SU-DHL-6 (cell line): ENCODE data around the gene KLHL30.

Experiments used
- H2AFZ ChIP-seq: fragments of 200-600 bp; sonication (generic); 2 replicates; pipeline ENCODE4 v1.6.1; 2014; ENCODE audit warnings: low read depth, mild to moderate bottlenecking, moderate library complexity, mixed read lengths, antibody characterized with exemption, low read length; ENCODE audit not compliant: severe bottlenecking
- H3F3A ChIP-seq: fragments of 200-600 bp; shearing (Covaris generic); 2 replicates; pipeline ENCODE4 v1.6.0; 2016; ENCODE audit warnings: antibody characterized with exemption, mild to moderate bottlenecking; ENCODE audit not compliant: insufficient read depth
- H3K27ac ChIP-seq: fragments of 200-600 bp; sonication (generic); 2 replicates; pipeline ENCODE4 v1.5.1; 2016; ENCODE audit warnings: low read depth, mild to moderate bottlenecking, low read length, moderate library complexity, mixed read lengths
- H3K27me3 ChIP-seq: fragments of 200-600 bp; sonication (generic), shearing (Covaris generic); 2 replicates; pipeline ENCODE4 v1.6.0; 2014; ENCODE audit warnings: mild to moderate bottlenecking, low read length
- H3K36me3 ChIP-seq: fragments of 200-600 bp; sonication (generic); 2 replicates; pipeline ENCODE4 v1.6.1; 2014; ENCODE audit warnings: mild to moderate bottlenecking, low read length, mixed read lengths
- H3K4me2 ChIP-seq: fragments of 300-600, 200-600 bp; shearing (Covaris generic), sonication (generic); 2 replicates; pipeline ENCODE4 v1.6.0; 2014; ENCODE audit warnings: low read length, low read depth, mild to moderate bottlenecking; ENCODE audit not compliant: poor library complexity, severe bottlenecking
- H3K4me3 ChIP-seq: fragments of 200-600 bp; sonication (generic); 2 replicates; pipeline ENCODE4 v1.5.1; 2014; ENCODE audit warnings: antibody characterized with exemption, low read length, mild to moderate bottlenecking, mixed read lengths; ENCODE audit not compliant: insufficient read depth, poor library complexity, severe bottlenecking
- H3K79me2 ChIP-seq: fragments of 200-600 bp; sonication (generic); 2 replicates; pipeline ENCODE4 v1.6.1; 2014; ENCODE audit warnings: mild to moderate bottlenecking, low read length, moderate library complexity; ENCODE audit not compliant: insufficient read depth
- H3K9ac ChIP-seq: fragments of 200-600 bp; sonication (generic); 2 replicates; pipeline ENCODE4 v1.7.0; 2014; ENCODE audit warnings: mild to moderate bottlenecking, low read length
- H3K9me2 ChIP-seq: fragments of 200-600 bp; sonication (generic); replicated peaks from 2 replicates; pipeline ENCODE4 v1.6.1; 2014; ENCODE audit warnings: low read length; ENCODE audit not compliant: insufficient read depth
- H3K9me3 ChIP-seq: fragments of 200-600 bp; sonication (generic); 2 replicates; pipeline ENCODE4 v1.6.1; 2014; ENCODE audit warnings: low read length, mixed read lengths; ENCODE audit not compliant: insufficient read depth
- H4K20me1 ChIP-seq: fragments of 200-600 bp; sonication (generic); 2 replicates; pipeline ENCODE4 v1.6.1; 2014; ENCODE audit warnings: low read depth, mild to moderate bottlenecking, antibody characterized with exemption, low read length, moderate library complexity, mixed read lengths
- CTCF ChIP-seq: fragments of 200-600 bp; sonication (generic); IDR thresholded peaks from one replicate; pipeline ENCODE4 v1.5.1; 2017; ENCODE audit warnings: antibody characterized with exemption, mild to moderate bottlenecking, low read length, moderate library complexity; ENCODE audit not compliant: insufficient read depth, poor library complexity, severe bottlenecking
- EZH2phosphoT487 ChIP-seq: fragments of 200-600 bp; sonication (generic), shearing (Covaris generic); conservative IDR thresholded peaks from 2 replicates; pipeline ENCODE4 v1.6.1; 2018; ENCODE audit warnings: mild to moderate bottlenecking, antibody characterized with exemption, low read length, moderate library complexity, mixed read lengths

The KLHL30 gene

GRCh38 chr2:238182362-238182761 is 43.9 kb downstream of the KLHL30 start:
- no peaks in the 10 kb centered on the region for H3F3A ChIP-seq
- no peak overlapping the region for H3K4me2 ChIP-seq
- H3K36me3 ChIP-seq, result peaks cover 71% of the 10 kb centered on the region
- no peaks in the 10 kb centered on the region for H4K20me1 ChIP-seq
- H3K9ac ChIP-seq, result no peak overlapping the region
- H3K4me3 ChIP-seq, result no peak overlapping the region
- H3K9me2 ChIP-seq, result no peaks in the 10 kb centered on the region
- TF ChIP-seq CTCF (no peak), EZH2phosphoT487 (no peak)
- H2AFZ ChIP-seq, result no peak overlapping the region
- H3K27me3 ChIP-seq, result no peaks in the 10 kb centered on the region
- H3K79me2 ChIP-seq, result no peaks in the 10 kb centered on the region
- no peaks in the 10 kb centered on the region for H3K9me3 ChIP-seq
- H3K27ac ChIP-seq, result no peak overlapping the region

DNA sequence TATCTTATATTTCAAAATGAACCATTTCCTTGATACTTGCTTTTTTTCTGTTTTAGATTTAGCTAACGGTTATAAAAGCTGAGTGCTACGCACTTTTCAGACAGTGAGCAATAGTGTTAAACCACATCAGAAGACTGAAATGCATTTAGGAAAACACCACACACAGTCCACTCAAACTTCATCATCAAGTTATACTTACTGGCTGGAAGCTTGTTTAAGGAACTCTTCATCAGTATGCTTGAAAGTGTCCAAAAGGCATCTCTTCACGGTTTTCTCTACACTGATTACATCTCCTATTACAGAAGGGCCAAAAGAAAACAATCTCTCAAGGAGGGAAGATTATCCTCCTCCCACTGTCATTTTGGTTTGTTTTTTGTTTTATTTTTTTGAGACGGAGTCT is 45.4 kb downstream of the KLHL30 start:
- no peak for TF ChIP-seq CTCF
- no peak for TF ChIP-seq EZH2phosphoT487
- no peak overlapping the region for H3K27ac ChIP-seq
- H3F3A ChIP-seq, result no peaks in the 10 kb centered on the region
- no peak overlapping the region for H3K4me2 ChIP-seq
- no peak overlapping the region for H3K4me3 ChIP-seq
- peaks cover 69% of the 10 kb centered on the region for H3K36me3 ChIP-seq
- H2AFZ ChIP-seq, result no peak overlapping the region
- H4K20me1 ChIP-seq, result no peaks in the 10 kb centered on the region
- H3K27me3 ChIP-seq, result no peaks in the 10 kb centered on the region
- H3K79me2 ChIP-seq, result no peaks in the 10 kb centered on the region
- no peaks in the 10 kb centered on the region for H3K9me3 ChIP-seq
- no peak overlapping the region for H3K9ac ChIP-seq
- H3K9me2 ChIP-seq, result no peaks in the 10 kb centered on the region

DNA sequence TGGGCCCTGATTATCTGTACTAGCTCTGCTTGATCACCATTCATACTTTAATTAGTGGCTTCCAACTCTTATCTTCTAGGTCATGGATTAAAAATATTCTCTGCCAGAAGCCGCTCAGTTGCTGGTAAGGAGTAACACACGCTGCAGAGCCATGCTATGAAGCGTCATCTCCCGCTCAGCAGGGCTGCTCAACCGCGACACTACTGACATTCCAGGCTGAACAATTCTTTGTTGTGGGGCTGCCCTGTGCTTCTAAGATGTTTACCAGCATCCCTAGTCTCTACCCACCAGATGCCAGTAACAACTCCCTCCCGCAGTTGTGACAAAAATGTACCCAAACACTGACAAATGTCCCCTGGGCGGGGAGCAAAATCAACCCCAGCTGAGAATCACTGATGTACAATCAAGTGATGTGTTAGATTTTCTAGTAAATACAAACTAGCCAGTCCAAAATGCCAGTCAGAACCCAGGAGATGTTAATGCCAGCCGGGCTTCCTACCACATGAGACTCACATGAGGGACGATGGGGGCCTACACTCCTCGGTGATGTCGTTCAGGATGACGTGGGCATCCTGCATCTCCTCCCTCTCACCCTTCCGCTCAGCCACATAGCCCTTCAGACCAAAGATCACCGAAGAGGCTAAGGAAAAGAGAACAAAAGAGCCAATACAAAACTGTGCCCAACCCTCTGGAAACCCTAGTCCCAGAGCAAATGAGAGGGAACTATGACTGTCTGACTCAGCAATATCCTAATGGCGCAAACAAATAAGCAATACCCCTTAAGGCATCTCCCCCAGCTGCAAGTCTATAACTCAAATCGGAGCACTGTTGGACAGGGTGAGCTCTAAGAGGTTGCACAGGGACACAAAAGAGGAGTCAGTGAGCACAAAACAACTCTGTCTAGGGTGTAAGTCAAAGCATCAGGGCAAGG is 49.4 kb downstream of the KLHL30 start:
- Histone ChIP-seq H3K9me2 (no peaks in the 10 kb centered on the region), H3K27ac (no peak overlapping the region), H3K9me3 (no peaks in the 10 kb centered on the region), H3K9ac (no peak overlapping the region), H3K79me2 (no peaks in the 10 kb centered on the region; the same call in 1 of the 2 replicates), H3K36me3 (peaks cover 58% of the 10 kb centered on the region), H3K4me2 (no peak overlapping the region), H2AFZ (no peak overlapping the region), H4K20me1 (no peaks in the 10 kb centered on the region), H3K4me3 (no peak overlapping the region), H3K27me3 (no peaks in the 10 kb centered on the region), H3F3A (no peaks in the 10 kb centered on the region)
- TF ChIP-seq CTCF, result no peak
- TF ChIP-seq EZH2phosphoT487, result no peak
